ENCODE data around the gene IMPA2. TPM values are rescaled to one million over a fixed set of nuclear protein-coding genes. Genes with fewer than 3 reads are reported as not detected.
A peak's percentile ranks its signal among the peaks of the same experiment; 100 is the strongest.

Gene IMPA2
- total RNA-seq, 1 donor = 41.5 TPM

DNA sequence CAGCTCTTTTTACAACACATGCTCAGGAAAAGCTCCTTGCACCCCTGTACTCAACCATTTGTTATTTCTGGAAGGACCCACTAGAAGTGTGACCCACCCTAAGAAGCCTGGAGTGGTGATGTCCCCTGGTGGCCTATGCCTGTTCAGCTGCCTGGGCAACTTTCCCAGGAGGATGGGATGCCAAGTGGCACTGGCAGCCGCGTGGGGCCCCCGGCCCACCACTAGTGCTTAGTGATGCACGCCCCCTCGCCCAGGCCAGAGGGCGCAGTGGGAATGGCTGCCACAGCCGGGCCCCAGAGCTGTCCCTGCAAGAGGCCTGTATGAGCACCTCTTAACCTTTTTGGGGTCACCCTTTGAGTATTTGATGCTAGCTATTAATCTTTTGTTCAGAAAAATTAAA, 18.1 kb downstream of the IMPA2 start:
- peak; percentile 9 for TF ChIP-seq CTCF (IDR thresholded peaks at IDR 0.05; ENCODE audit: insufficient read depth, low read depth, low read length)
- DNase-seq (ENCODE audit: low read depth) = no peak
- no peak overlapping the region for H3K4me3 ChIP-seq (ENCODE audit: low read depth, low read length)

GRCh38 chr18:12000072-12000659, 18.9 kb downstream of the IMPA2 start:
- no peak for TF ChIP-seq CTCF (IDR thresholded peaks at IDR 0.05; ENCODE audit: insufficient read depth, low read depth, low read length)

DNA sequence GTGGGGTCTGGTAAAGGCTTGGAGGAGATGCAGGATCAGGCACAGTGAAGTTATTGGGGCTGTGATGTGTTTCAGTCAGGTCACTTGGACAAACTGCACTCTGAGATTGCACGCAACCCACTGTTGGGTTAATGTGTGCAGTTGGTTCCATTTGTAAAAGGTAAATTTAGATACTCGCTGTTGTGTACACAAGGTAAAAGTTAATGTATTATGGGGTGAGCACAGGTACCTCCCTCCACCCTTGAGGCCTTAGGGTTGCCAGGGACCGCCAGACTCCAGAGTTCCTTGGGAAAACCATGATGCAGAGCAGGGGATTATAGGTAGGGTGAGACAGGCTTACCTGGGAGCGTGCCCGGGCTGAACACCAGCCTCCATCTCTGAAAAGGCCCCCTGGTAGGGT, 20.1 kb downstream of the IMPA2 start:
- no peak for TF ChIP-seq CTCF (IDR thresholded peaks at IDR 0.05; ENCODE audit: insufficient read depth, low read depth, low read length)
- no peak for DNase-seq (ENCODE audit: low read depth)
- no peak overlapping the region for H3K4me3 ChIP-seq (ENCODE audit: low read depth, low read length)

More at GRCh38 chr18:12000072-12000659, 18.9 kb downstream of the IMPA2 start:
- no peak for DNase-seq (ENCODE audit: low read depth)
- H3K4me3 ChIP-seq (ENCODE audit: low read depth, low read length) = no peak overlapping the region

DNA sequence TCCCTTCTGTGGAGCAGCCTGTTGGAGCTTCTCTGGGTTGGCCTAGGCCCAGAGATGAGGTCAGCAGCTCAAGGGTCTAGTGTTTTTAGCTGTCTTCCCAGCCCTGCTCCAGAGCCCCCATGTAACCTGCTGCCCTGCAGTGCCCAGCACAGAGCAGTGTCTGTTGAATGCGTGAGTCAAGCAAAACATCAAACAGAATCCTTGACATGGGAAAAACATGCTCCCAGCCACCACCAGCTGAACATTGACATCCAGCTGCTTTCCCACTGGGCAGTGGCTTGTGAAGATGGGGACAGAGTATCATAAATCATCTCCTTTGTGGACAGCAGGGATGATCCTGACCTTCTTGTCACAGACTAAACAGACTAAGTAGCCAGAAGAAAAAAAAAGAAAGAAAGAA, 22.6 kb downstream of the IMPA2 start:
- no peak overlapping the region for H3K4me3 ChIP-seq (ENCODE audit: low read depth, low read length)
- DNase-seq (ENCODE audit: low read depth) = no peak
- TF ChIP-seq CTCF (IDR thresholded peaks at IDR 0.05; ENCODE audit: insufficient read depth, low read depth, low read length) = no peak

- no peak for DNase-seq (ENCODE audit: low read depth)
Observed at GRCh38 chr18:12005538-12006487, 24.5 kb downstream of the IMPA2 start.

GRCh38 chr18:12006488-12006840, 25.2 kb downstream of the IMPA2 start:
- no peak for DNase-seq (ENCODE audit: low read depth)
- TF ChIP-seq CTCF (IDR thresholded peaks at IDR 0.05; ENCODE audit: insufficient read depth, low read depth, low read length) = no peak
- H3K4me3 ChIP-seq (ENCODE audit: low read depth, low read length) = no peak overlapping the region

More at GRCh38 chr18:12005538-12006487, 24.5 kb downstream of the IMPA2 start:
- no peak overlapping the region for H3K4me3 ChIP-seq (ENCODE audit: low read depth, low read length)
- no peak for TF ChIP-seq CTCF (IDR thresholded peaks at IDR 0.05; ENCODE audit: insufficient read depth, low read depth, low read length)
